HepG2 (cell line): ENCODE results near the gene CNNM2. TPM values are rescaled to one million over a fixed set of nuclear protein-coding genes. Genes with fewer than 3 reads are reported as not detected.

Source experiments
- ATAC-seq: fragments of 200-7000 bp; cut with Tn5 transposase; 3 replicates; pipeline ENCODE4 v1.9.1; 2020; ENCODE audit warnings: mild to moderate bottlenecking, moderate library complexity
- BruUV-seq: library from RNA; stranded (reverse); fragments of 400-500 nt; replicated peaks from 2 replicates; lab custom pipeline; 2021; lab: Mats Ljungman, UMichigan
- CTCF ChIA-PET: fragments of 300-600 bp; formaldehyde crosslinking; extraction: SDS; loops from one replicate; lab custom pipeline; 2021; ENCODE audit warnings: low total read pairs, inconsistent platforms, low intra/inter-chr PET ratio; lab: Yijun Ruan, JAX
- POLR2A ChIA-PET: fragments of 350-600 bp; sonication (Branson Sonifier 250); formaldehyde crosslinking; loops from one replicate; lab custom pipeline; 2020; ENCODE audit warnings: antibody characterized with exemption, inconsistent platforms; lab: Yijun Ruan, JAX
- DNase-seq: peaks from one replicate; pipeline ENCODE4 v3.0.0-alpha.2; 2015; ENCODE audit warnings: low spot score
- FAIRE-seq: peaks from 3 replicates; lab custom pipeline; 2011; peaks lifted over from hg19 to GRCh38; lab: Jason Lieb, UNC
- H2AFZ ChIP-seq: one replicate; pipeline ENCODE4 v1.6.1; 2011; ENCODE audit warnings: low read length, inconsistent platforms
- H3K27ac ChIP-seq: fragments of 300-600 bp; 3 replicates; pipeline ENCODE4 v1.8.0; 2011; ENCODE audit warnings: mixed run types, mild to moderate bottlenecking, mixed read lengths, low read length, inconsistent platforms; ENCODE audit not compliant: insufficient read depth; ENCODE audit errors: extremely low read length
- H3K27me3 ChIP-seq, 2 experiments: fragments of 200-600 bp in 1 of 2; 2 replicates in 1 of 2; 3 replicates in 1 of 2; pipeline versions ENCODE4 v1.6.0 to v1.8.0; 2011; ENCODE audit warnings: low read length in 2 of 2, mild to moderate bottlenecking in 2 of 2, moderate library complexity in 2 of 2, inconsistent platforms in 1 of 2; ENCODE audit not compliant: insufficient read depth in 2 of 2, control insufficient read depth in 1 of 2
- H3K36me3 ChIP-seq, 2 experiments: fragments of 200-600 bp in 1 of 2; replicated peaks in 1 of 2; 2 replicates in 1 of 2; 3 replicates in 1 of 2; pipeline versions ENCODE4 v1.5.1 to v1.8.0; 2011; ENCODE audit warnings: low read length in 2 of 2, inconsistent platforms in 1 of 2; ENCODE audit not compliant: insufficient read depth in 2 of 2, control insufficient read depth in 1 of 2
- H3K4me1 ChIP-seq: 2 replicates; pipeline ENCODE4 v1.5.1; 2012; ENCODE audit warnings: low read length, inconsistent platforms; ENCODE audit not compliant: insufficient read depth
- H3K4me2 ChIP-seq: 2 replicates; pipeline ENCODE4 v1.6.0; 2011; ENCODE audit warnings: low read depth, low read length, inconsistent platforms
- H3K4me3 ChIP-seq, 3 experiments: fragments of 200-600 bp in 1 of 3; sonication (generic), shearing (Covaris generic) in 1 of 3; replicated peaks in 1 of 3; 2 replicates each; pipeline ENCODE4 v1.5.1; 2011 to 2016; ENCODE audit warnings: low read length in 3 of 3, inconsistent platforms in 2 of 3, low read depth in 2 of 3, mild to moderate bottlenecking in 2 of 3, control low read depth in 1 of 3, mixed read lengths in 1 of 3; ENCODE audit not compliant: insufficient read depth in 1 of 3
- H3K79me2 ChIP-seq: one replicate; pipeline ENCODE4 v1.6.1; 2011; ENCODE audit warnings: low read length, inconsistent platforms; ENCODE audit not compliant: insufficient read depth
- H3K9ac ChIP-seq: 2 replicates; pipeline ENCODE4 v1.6.0; 2011; ENCODE audit warnings: mild to moderate bottlenecking, low read depth, low read length, inconsistent platforms; ENCODE audit not compliant: insufficient read depth
- H3K9me3 ChIP-seq: 2 replicates; pipeline ENCODE4 v1.5.1; 2012; ENCODE audit warnings: mild to moderate bottlenecking, low read length
- H4K20me1 ChIP-seq: 2 replicates; pipeline ENCODE4 v1.6.0; 2011; ENCODE audit warnings: inconsistent platforms, mild to moderate bottlenecking, low read length, moderate library complexity; ENCODE audit not compliant: insufficient read depth
- ATF7 ChIP-seq, 2 experiments: fragments of 450-650 bp in 1 of 2; sonication (generic) in 1 of 2; formaldehyde crosslinking in 1 of 2; IDR thresholded peaks; 2 replicates each; pipeline versions ENCODE4 v1.4.0 to v1.6.1; 2016 to 2020; ENCODE audit warnings: antibody characterized with exemption in 1 of 2, mild to moderate bottlenecking in 1 of 2, missing genetic modification reagents in 1 of 2
- CENPX ChIP-seq: sonication (generic); formaldehyde crosslinking; IDR thresholded peaks from 2 replicates; pipeline ENCODE4 v1.9.0; 2021; ENCODE audit warnings: mild to moderate bottlenecking, missing genetic modification reagents, moderate library complexity
- FIP1L1 ChIP-seq: fragments of 200-400 bp; formaldehyde crosslinking; IDR thresholded peaks from 2 replicates; pipeline ENCODE4 v1.6.1; 2018; ENCODE audit warnings: low read depth, mild to moderate bottlenecking, low read length, moderate library complexity, borderline replicate concordance; ENCODE audit not compliant: insufficient read depth
- FOXK2 ChIP-seq: fragments of 450-650 bp; IDR thresholded peaks from 2 replicates; pipeline ENCODE4 v1.6.1; 2016
- GPBP1L1 ChIP-seq: sonication (generic); formaldehyde crosslinking; IDR thresholded peaks from 2 replicates; pipeline ENCODE4 v1.5.0; 2020; ENCODE audit warnings: mild to moderate bottlenecking, missing genetic modification reagents
- IKZF1 ChIP-seq: fragments of 450-650 bp; IDR thresholded peaks from 2 replicates; pipeline ENCODE4 v1.7.1; 2016
- KMT2A ChIP-seq: sonication (generic); formaldehyde crosslinking; IDR thresholded peaks from 2 replicates; pipeline ENCODE4 v1.4.0; 2020; ENCODE audit warnings: missing genetic modification reagents
- MAFK ChIP-seq, 2 experiments: IDR thresholded peaks in 1 of 2; conservative IDR thresholded peaks in 1 of 2; 2 replicates each; pipeline ENCODE4 v1.6.1; 2011; ENCODE audit warnings: improper control_type of control experiment in 2 of 2, low read length in 2 of 2
- NFIB ChIP-seq: sonication (generic); formaldehyde crosslinking; IDR thresholded peaks from 2 replicates; pipeline ENCODE4 v1.9.0; 2021; ENCODE audit warnings: missing genetic modification reagents, mild to moderate bottlenecking, borderline replicate concordance
- PBX3 ChIP-seq: sonication (generic); formaldehyde crosslinking; IDR thresholded peaks from 2 replicates; pipeline ENCODE4 v1.8.1; 2023; ENCODE audit warnings: missing genetic modification reagents, inconsistent platforms, borderline replicate concordance
- PTBP1 ChIP-seq: fragments of 200-400 bp; formaldehyde crosslinking; IDR thresholded peaks from 2 replicates; pipeline ENCODE4 v1.6.1; 2018; ENCODE audit warnings: low read length, low read depth; ENCODE audit not compliant: poor library complexity, severe bottlenecking
- TCF7 ChIP-seq: sonication (generic); IDR thresholded peaks from 2 replicates; pipeline ENCODE4 v1.6.1; 2016; ENCODE audit warnings: antibody characterized with exemption, low read depth
- ZFP36 ChIP-seq: fragments of 150-350 bp; IDR thresholded peaks from 2 replicates; pipeline ENCODE4 v1.6.1; 2018; ENCODE audit warnings: borderline replicate concordance, low read length, low read depth; ENCODE audit not compliant: partially characterized antibody
- ZFP41 ChIP-seq: sonication (generic); formaldehyde crosslinking; IDR thresholded peaks from 2 replicates; pipeline ENCODE4 v1.4.0; 2020; ENCODE audit warnings: mild to moderate bottlenecking, missing genetic modification reagents, borderline replicate concordance
- ZNF136 ChIP-seq: sonication (generic); formaldehyde crosslinking; IDR thresholded peaks from 2 replicates; pipeline ENCODE4 v1.8.1; 2022; ENCODE audit warnings: low read depth, mild to moderate bottlenecking, moderate library complexity, missing genetic modification reagents
- ZNF224 ChIP-seq: sonication (generic); formaldehyde crosslinking; IDR thresholded peaks from 2 replicates; pipeline ENCODE4 v1.5.0; 2020; ENCODE audit warnings: mild to moderate bottlenecking, missing genetic modification reagents
- ZNF225 ChIP-seq: sonication (generic); formaldehyde crosslinking; IDR thresholded peaks from 2 replicates; pipeline ENCODE4 v1.4.0; 2020; ENCODE audit warnings: mild to moderate bottlenecking, missing genetic modification reagents
- ZNF292 ChIP-seq: sonication (generic); formaldehyde crosslinking; IDR thresholded peaks from 2 replicates; pipeline ENCODE4 v1.8.1; 2022; ENCODE audit warnings: mild to moderate bottlenecking, low read depth, missing genetic modification reagents, borderline replicate concordance
- ZNF503 ChIP-seq: sonication (generic); formaldehyde crosslinking; IDR thresholded peaks from 2 replicates; pipeline ENCODE4 v1.4.0; 2020; ENCODE audit warnings: missing genetic modification reagents
- ZNF83 ChIP-seq: sonication (generic); formaldehyde crosslinking; IDR thresholded peaks from 2 replicates; pipeline ENCODE4 v1.4.0; 2020; ENCODE audit warnings: missing genetic modification reagents, mild to moderate bottlenecking, borderline replicate concordance
- WGBS: methylation state at CpG from one replicate; pipeline ENCODE4 v1.1.6; 2017; ENCODE audit warnings: low lambda C conversion rate; 5-methylcytosine and 5-hydroxymethylcytosine counted together
- in situ Hi-C: cut with HindIII; loops from 2 replicates; pipeline ENCODE4 v1.10.0; 2017; ENCODE audit warnings: low pct_unique_long_range_greater_than_20kb; ENCODE audit not compliant: extremely low pct_ligation_motif_present
- intact Hi-C: fragments of 100-400 bp; cut with micrococcal nuclease; formaldehyde crosslinking; loops from one replicate; pipeline ENCODE4 v1.10.0; 2022; ENCODE audit not compliant: unreplicated experiment
- polyA plus RNA-seq, 8 experiments: library from polyadenylated mRNA; depleted of rRNA in 3 of 8; stranded (reverse) in 7 of 8; unstranded in 1 of 8; fragments of >200 nt; fragmentation: Illumina TruSeq in 4 of 8; extraction: Trizol in 4 of 8; gene quantifications; 2 replicates each; pipeline versions ENCODE4 v1.2.1 to v1.2.3, GENCODE V29; 2011 to 2016; ENCODE audit warnings: low read depth in 4 of 8, missing spikeins in 1 of 8, mixed read lengths in 1 of 8; ENCODE audit not compliant: insufficient read depth in 1 of 8
- total RNA-seq, 5 experiments: library from RNA; depleted of rRNA; stranded (reverse); fragments of >200 nt; fragmentation: Illumina TruSeq; extraction: Trizol; gene quantifications; 2 replicates each; pipeline ENCODE4 v1.2.3, GENCODE V29; 2016; ENCODE audit warnings: low read depth in 1 of 5

Gene CNNM2
- total and polyA plus RNA-seq, 2 of the 13 experiments (the other 11 are each of a cell fraction or from before 2014, with no cell fraction given): 7.1 to 9.0 TPM

GRCh38 chr10:103040418-103040817 lies 122.3 kb downstream of the CNNM2 start (continued):
- TF ChIP-seq GPBP1L1: no peak
- no peak for TF ChIP-seq ZFP36
- TF ChIP-seq ATF7 (IDR thresholded peaks at IDR 0.05): no peak
- no peak for TF ChIP-seq ATF7 (CRISPR knock-in tag; IDR thresholded peaks at IDR 0.05)
- no peak for TF ChIP-seq ZFP41 (CRISPR knock-in tag)
- TF ChIP-seq ZNF224 (CRISPR knock-in tag): no peak
- TF ChIP-seq, all 625 proteins: peak for 0

- ATAC-seq (no peak), FAIRE-seq (no peak), DNase-seq (no peak)
- Histone ChIP-seq H3K27me3 (no peaks in the 10 kb centered on the region; a peak in 1 of 5 replicates), H3K9me3 (no peaks in the 10 kb centered on the region), H3K27ac (no peak overlapping the region), H3K36me3 (no peaks in the 10 kb centered on the region), H3K79me2 (peaks cover 4% of the 10 kb centered on the region), H3K4me3 (no peak overlapping the region), H4K20me1 (no peaks in the 10 kb centered on the region), H3K4me1 (peaks cover 23% of the 10 kb centered on the region), H2AFZ (no peak overlapping the region), H3K4me2 (no peak overlapping the region), H3K9ac (no peak overlapping the region)
- in situ Hi-C loops (no loop called here), intact Hi-C loops (no loop called here)
- ChIA-PET POLR2A (no interaction called here), CTCF (no interaction called here)
- 96% methylated on average over 6 of the region's 6 CpGs for WGBS
- BruUV-seq: no TSS peak
- no peak for TF ChIP-seq PBX3 (CRISPR knock-in tag)
- no peak for TF ChIP-seq TCF7
- TF ChIP-seq FOXK2: no peak
- TF ChIP-seq NFIB (CRISPR knock-in tag): no peak
- no peak for TF ChIP-seq FIP1L1
- TF ChIP-seq ZNF136 (CRISPR knock-in tag): no peak
- TF ChIP-seq ZNF83 (CRISPR knock-in tag): no peak
- no peak for TF ChIP-seq PTBP1
- TF ChIP-seq ZNF225 (CRISPR knock-in tag): no peak
- no peak for TF ChIP-seq IKZF1
- no peak for TF ChIP-seq CENPX
- TF ChIP-seq KMT2A (CRISPR knock-in tag): no peak
- no peak for TF ChIP-seq ZNF503 (CRISPR knock-in tag)
- TF ChIP-seq ZNF292 (CRISPR knock-in tag): no peak
- no peak for TF ChIP-seq MAFK (conservative IDR thresholded peaks at IDR 0.05 in 1 of 2, IDR thresholded peaks at IDR 0.05 in 1 of 2; ENCODE audit: low read length in 2 of 2)
Observed at GRCh38 chr10:103041391-103041790, 123.3 kb downstream of the CNNM2 start.
